GM23338 (cell line): ENCODE measurements around the gene KRT3.

Experiments used
- CREB1 ChIP-seq: fragments of 250-450 bp; sonication (Bioruptor Pico); IDR thresholded peaks from 2 replicates; pipeline ENCODE4 v1.5.0; 2020; ENCODE audit warnings: low read depth, mild to moderate bottlenecking, moderate library complexity
- CTCF ChIP-seq, 2 experiments: fragments of 200-600 bp in 1 of 2; sonication (generic) in 1 of 2; conservative IDR thresholded peaks; 2 replicates each; pipeline versions ENCODE4 v1.5.1 to v1.6.1; 2016 to 2017; ENCODE audit warnings: antibody characterized with exemption in 2 of 2, low read depth in 2 of 2, mild to moderate bottlenecking in 2 of 2, moderate library complexity in 1 of 2
- EZH2 ChIP-seq: fragments of 200-600 bp; sonication (generic); IDR thresholded peaks from one replicate; pipeline ENCODE4 v1.8.0; 2017; ENCODE audit warnings: antibody characterized with exemption, mild to moderate bottlenecking, low read depth; ENCODE audit not compliant: unreplicated experiment
- EZH2phosphoT487 ChIP-seq: fragments of 200-600 bp; sonication (generic); IDR thresholded peaks from one replicate; pipeline ENCODE4 v1.8.1; 2018; ENCODE audit warnings: antibody characterized with exemption; ENCODE audit not compliant: unreplicated experiment
- JUNB ChIP-seq: IDR thresholded peaks from one replicate; pipeline ENCODE4 v1.6.1; 2016; ENCODE audit warnings: antibody characterized with exemption; ENCODE audit not compliant: unreplicated experiment
- NANOG ChIP-seq: IDR thresholded peaks from 2 replicates; pipeline ENCODE4 v1.6.1; 2016; ENCODE audit warnings: antibody characterized with exemption, borderline replicate concordance
- POLR2AphosphoS5 ChIP-seq: IDR thresholded peaks from 2 replicates; pipeline ENCODE4 v1.6.1; 2016; ENCODE audit warnings: antibody characterized with exemption, low read depth
- REST ChIP-seq: IDR thresholded peaks from one replicate; pipeline ENCODE4 v1.6.1; 2018; ENCODE audit warnings: antibody characterized with exemption; ENCODE audit not compliant: unreplicated experiment
- STAT1 ChIP-seq: IDR thresholded peaks from one replicate; pipeline ENCODE4 v1.6.1; 2016; ENCODE audit warnings: antibody characterized with exemption; ENCODE audit not compliant: unreplicated experiment
- ZNF331 ChIP-seq: fragments of 250-450 bp; sonication (Bioruptor Pico); IDR thresholded peaks from 2 replicates; pipeline ENCODE4 v1.5.0; 2020; ENCODE audit warnings: low read depth, mild to moderate bottlenecking, moderate library complexity

- no peak for TF ChIP-seq CTCF (conservative IDR thresholded peaks at IDR 0.05; ENCODE audit: low read depth in 2 of 2)
- TF ChIP-seq EZH2, result no peak
- TF ChIP-seq POLR2AphosphoS5, result no peak
- TF ChIP-seq ZNF331 (CRISPR knock-in tag), result no peak
- no peak for TF ChIP-seq REST
- TF ChIP-seq JUNB, result no peak
- TF ChIP-seq EZH2phosphoT487, result no peak
- TF ChIP-seq CREB1, result no peak
- no peak for TF ChIP-seq STAT1
- no peak for TF ChIP-seq NANOG
These were observed 38.7 kb upstream of the KRT3 start for GRCh38 chr12:52834727-52835001.
